GF-D8 (cell line): ENCODE measurements around the gene RBM33.
A peak's percentile ranks its signal among the peaks of the same experiment; 100 is the strongest.
"Not testable (repeated sequence)": the region's sequence is repeated elsewhere in the genome, so short reads cannot be mapped to it uniquely, and the experiment has no call there.

ENCODE experiments used
- DNase-seq: peaks from one replicate; lab custom pipeline; 2025; lab: John Stamatoyannopoulos, UW

RBM33 gene, protein sequence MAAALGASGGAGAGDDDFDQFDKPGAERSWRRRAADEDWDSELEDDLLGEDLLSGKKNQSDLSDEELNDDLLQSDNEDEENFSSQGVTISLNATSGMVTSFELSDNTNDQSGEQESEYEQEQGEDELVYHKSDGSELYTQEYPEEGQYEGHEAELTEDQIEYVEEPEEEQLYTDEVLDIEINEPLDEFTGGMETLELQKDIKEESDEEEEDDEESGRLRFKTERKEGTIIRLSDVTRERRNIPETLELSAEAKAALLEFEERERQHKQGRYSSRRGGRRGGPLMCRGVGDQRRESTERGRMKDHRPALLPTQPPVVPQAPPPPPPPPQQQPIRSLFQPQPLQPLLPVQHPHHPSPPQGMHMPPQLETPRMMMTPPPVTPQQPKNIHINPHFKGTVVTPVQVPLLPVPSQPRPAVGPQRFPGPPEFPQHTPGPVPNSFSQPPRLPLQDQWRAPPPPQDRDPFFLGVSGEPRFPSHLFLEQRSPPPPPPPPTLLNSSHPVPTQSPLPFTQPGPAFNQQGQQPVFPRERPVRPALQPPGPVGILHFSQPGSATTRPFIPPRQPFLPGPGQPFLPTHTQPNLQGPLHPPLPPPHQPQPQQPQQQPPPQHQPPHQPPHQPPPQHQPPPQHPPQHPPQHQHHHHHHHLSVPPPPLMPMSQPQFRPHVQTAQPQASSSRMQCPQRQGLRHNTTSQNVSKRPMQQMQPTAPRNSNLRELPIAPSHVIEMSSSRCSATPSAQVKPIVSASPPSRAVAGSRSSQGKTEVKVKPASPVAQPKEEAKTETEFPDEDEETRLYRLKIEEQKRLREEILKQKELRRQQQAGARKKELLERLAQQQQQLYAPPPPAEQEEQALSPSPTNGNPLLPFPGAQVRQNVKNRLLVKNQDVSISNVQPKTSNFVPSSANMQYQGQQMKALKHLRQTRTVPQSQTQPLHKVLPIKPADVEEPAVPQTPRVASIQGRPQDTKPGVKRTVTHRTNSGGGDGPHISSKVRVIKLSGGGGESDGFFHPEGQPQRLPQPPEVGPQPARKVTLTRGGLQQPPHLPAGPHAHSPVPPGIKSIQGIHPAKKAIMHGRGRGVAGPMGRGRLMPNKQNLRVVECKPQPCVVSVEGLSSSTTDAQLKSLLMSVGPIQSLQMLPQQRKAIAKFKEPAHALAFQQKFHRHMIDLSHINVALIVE

DNA sequence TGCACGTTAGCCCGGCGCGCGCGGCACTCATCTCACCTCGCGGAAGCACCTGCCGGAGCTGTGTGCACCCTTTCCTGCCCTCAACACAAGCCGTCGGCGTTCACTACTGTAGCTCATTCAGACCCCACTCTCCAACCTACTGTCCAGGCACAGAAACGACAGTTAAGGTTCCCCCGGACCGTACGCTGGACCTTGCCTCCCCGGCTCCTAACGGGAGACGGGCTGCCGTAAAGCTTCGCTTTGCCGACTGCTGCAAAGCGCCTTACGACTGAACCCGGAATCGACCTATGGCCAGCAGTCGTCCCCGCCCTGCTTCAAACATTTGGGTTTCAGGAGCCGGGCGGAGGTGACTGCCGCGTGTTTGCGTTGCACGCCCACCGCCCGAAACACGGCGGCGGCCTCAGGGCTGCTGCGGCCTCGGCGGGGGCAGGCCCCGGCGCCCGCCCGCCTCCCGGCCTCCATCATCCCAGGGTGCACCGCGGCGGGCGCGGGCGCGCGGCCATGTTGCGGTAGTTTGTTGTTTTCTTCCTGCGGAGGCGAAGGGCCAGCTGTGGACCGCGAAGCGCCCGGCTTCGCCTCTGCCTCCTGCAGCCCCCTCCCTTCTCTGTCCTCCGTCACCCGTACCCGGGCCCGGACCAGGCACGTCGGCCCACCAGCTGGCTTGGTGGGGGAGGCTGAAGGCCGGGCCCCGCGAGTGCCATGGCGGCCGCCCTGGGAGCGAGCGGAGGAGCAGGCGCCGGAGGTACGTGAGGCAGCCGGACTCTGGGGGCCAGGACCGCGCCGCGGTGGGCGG is at the start of gene RBM33:
Gene RBM33 (plus strand): TSS at position 484 of the 793 bp plus-strand sequence. CDS start 216 bp downstream, at position 700.
- peak; percentile 62 for DNase-seq

DNA sequence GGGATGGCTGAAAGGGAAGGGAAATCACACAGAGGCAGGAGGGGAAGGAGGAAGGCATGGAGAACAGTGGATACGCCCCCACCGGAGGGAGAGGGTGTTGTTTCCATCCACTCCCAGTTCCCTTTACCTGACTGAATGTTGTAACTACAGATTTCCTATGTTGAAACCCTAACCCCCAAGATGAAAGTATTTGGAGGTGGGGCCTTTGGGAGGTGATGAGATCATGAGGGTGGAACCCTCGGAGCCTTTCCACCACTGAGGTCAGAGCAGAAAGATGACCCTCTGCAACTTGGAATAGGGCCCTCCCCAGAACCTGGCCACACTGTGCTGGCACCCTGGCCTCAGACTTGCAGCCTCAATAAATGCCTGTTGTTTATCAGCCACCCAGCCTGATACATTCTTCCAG is 49.5 kb upstream of the RBM33 start:
- DNase-seq: peak; percentile 58

DNA sequence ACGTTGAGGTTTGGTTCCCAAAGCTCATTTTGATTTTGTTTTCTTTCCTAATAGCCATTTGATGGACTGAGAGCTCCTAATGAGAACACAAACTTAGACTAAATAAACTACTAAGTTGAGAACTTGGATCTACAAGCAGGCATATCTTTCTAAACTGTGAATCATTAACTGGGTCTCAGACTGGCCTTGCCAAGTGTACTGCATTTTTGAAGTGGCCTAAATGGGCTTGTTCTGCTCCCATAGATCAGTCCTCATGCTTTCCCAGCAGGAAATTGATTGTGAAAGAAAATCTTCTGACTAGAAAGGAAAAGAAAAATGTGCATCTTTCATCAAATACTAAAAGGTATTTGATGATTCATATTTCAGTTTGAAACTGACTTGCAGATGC is 46.7 kb upstream of the RBM33 start:
- no peak for DNase-seq

DNA sequence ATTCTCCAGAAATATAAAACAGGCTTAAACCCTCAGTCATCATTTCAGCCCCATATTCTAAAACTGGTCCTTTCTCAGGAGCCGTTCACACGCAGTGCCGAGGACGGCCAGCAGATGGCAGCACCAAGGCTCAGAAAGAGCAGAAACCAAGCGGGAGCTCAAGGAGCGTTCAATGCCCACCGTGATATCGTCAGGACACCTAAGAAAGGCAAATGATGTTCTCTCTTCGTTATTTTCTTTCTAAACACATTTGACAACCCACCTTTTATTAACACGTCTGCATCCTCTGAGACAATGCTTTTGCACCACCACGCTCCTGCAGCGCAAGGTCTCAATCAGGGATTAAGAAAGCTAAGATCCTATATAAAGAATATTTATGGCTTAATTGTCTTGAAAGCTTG is 45.7 kb upstream of the RBM33 start:
- DNase-seq: peak; percentile 43

DNA sequence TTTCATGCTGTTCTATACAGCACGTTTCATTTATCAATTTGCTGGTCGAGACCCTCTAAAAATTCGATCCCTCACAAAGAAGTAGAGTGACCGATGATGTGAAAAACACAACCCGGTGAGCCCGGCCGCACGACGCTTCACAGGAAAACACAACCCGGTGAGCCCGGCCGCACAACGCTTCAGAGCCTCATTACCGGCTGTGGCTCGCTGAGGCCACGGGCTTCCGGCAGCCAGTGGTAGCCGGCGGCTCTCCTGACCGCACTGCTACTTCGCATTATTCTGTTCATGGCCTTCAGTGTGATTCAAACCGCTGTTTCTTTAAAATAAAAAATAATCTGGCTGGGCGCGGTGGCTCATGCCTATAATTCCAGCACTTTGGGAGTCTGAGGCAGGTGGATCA is 42.3 kb upstream of the RBM33 start:
- no peak for DNase-seq

DNA sequence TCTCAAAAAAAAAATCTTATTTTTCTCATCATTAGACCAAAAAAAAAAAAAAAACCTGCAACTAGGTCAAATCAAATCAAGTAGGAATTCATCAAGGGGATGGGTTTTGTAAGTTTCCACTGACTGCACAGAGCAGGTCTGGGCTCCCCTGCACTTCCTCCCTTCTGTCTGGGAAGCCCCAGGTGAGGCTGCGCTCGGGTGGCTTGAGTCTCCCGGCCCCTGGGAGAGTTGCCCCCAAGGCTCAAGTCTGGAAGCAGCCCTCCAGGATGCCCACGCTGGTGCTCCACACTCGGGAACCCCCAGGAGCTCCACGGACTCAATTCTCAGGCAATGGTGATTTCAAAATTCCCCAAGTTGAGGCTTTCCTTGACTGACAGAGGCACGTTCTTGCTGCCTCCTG is 41.7 kb upstream of the RBM33 start:
- DNase-seq: no peak

DNA sequence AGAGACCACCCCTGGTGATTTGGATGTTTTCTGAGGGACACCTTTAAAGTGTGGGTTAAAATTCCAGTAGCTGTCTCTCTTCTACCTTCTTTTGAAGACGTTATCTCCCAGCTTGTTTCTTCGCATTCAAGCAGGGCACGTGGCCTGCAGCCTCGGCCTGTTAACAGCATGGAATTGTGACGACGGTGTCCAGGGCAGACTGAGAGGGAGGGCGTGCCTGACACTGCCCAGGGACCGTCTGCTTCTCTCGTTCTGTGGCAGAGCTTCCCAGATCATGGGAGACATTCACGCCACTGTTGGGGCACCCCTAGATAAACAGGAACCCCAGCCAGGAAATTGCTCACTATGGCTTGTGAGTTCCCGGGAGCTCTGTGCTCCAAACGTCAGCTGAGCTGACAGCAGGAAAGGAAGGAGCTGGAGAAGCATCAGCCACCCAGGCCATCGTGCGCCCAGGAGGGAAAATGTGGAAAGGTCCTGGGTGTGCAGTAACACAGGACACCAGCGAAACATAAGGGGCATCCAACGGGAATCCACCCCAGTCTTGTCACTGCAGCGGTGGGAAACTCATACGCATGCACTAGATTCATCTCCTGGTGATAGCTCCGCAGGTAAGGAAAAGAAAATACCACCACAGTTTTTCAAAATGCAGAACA is 41.1 kb upstream of the RBM33 start:
- no peak for DNase-seq

DNA sequence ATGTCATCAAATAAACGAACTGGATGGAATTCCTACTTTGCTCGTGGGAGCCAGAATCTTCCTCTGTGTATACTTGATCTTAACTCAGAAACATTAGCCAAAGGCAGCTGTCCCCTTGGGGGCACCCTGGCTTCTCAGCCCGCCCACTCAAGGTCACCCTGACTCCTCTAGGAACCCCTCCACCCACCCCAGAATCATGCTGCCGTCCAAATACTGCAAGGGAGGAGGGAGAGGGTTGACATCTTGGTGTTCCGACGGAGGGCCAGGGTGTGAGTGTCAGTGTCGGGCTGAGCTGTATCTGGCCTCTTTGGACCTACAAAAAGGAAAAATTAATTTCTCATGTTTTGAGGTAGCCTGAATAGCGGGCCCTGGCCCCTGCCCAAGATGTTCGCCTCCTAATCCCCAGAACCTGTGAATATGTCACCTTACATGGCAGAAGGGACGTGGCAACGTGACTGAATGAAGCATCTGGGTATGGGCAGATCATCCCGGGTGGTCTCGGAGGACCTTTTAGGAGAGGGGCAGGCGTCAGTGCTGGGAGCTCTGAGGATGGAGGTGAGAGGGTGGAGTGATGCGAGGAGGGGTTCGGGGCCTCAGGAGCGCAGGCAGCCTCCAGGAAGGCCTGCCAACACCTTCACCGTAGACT is 40.5 kb upstream of the RBM33 start:
- DNase-seq: no peak

DNA sequence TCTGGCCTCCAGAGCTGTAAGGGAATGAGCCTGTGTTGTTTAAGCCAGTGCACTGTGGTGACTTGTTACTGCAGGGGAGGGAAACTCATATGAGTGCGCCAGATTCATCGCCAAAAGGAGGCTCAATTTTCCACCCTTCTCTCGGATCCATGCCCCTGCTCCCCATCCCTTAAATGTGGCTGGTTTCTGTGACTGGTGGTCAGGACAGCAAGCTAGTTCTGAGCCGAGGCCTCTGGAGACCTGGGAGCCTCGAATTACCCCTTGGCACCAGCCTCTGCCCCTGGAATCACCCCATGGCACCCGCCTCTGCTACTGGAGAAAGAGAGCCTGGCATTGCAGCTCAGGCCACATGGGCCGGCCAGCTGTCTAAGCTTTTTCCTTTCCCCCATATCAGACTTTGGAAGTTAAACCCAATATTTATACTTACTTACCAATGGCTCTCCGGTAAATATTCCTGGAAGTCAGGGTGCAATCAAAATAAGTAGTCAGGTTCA is 39.9 kb upstream of the RBM33 start:
- DNase-seq: no peak

DNA sequence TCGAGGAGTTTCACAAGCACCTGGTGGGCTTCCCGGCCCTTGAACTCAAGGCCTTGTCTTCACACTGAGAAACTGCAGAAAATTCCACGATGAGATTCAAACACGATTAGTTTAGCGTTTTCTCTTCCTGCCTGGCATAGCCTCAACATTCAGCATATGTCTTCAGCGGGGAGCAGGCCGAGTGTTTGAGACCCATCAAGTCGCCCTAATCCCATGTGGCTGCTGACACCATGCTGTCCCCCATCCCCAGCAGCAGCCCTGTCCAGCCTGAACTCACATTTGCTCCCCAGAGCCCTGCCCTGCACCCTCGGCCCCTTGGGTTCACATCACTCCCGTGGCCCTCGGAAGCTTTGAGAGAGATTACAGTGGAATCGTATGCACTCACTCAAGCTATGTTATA is 35.3 kb upstream of the RBM33 start:
- no peak for DNase-seq

DNA sequence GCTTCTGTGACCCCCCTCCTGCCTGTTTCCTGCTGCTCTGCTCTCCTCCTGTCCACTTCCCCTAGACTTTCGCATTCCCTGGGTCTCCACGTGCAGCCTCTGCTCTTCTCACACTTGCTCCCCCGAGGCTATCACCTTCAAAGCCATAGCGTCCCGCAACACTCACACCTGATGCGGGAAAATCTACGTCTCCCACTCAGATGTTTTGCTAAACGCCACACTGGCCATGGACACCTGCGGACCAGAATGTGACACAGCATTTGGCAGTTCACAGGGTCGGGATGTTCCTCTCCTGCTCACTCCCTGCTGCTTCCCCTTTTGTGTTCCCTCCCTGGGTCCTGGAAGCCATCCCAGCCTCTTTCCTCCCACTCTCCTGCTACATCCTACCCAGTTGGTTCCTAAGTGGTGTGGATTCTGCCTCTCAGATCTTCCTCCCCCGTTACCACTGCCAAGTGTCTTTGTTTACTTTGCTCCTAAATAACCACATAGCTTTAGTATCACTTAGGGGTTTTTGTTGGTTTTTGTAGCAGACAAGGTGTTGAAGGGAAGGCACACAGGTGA is 33.7 kb upstream of the RBM33 start:
- DNase-seq: no peak

DNA sequence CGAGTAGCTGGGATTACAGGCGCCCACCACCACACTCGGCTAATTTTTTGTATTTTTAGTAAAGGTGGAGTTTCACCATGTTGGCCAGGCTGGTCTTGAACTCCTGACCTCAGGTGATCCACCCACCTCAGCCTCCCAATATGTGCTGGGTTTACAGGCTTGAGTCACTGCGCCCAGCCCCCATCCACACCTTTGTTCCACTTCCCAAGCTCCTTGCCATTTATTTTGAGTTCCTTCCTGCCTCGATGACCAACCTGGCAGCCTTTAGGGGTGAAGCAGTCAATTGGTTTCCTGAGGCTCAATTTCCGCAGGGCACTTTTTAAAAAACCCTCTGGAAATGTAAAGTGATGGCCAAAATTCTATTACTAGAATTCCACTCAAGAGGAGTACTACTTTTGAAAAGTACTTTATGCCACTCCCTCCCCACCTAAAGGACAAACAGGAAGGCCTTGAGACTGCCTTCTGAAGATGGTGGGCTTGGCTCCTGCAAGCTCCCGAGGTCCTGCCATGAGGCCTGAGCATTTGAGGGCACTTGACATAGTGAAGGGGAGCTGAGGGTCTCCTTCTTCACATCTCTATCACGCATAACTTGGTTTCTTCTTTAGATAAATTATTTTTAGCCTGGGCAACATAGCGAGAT is 32.5 kb upstream of the RBM33 start:
- DNase-seq: no peak

DNA sequence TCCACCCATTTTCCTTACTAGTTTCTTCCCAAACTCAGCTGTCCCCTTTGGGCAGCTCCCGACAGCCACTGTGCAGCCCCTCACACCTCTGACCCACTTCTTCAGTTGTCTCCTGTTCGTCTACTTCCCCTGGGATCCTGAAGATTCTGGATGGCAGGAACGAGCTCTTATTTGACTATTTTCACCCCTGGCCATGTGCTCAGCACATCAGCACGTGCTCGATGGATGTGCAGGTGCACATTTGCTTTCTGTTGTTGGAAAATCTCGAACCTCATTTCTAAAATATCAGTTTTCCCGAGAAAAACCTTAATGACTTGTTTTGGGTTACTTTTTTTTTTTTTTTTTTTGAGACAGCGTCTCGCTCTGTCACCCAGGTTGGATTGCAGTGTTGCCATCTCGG is 31.8 kb upstream of the RBM33 start:
- DNase-seq: no peak

DNA sequence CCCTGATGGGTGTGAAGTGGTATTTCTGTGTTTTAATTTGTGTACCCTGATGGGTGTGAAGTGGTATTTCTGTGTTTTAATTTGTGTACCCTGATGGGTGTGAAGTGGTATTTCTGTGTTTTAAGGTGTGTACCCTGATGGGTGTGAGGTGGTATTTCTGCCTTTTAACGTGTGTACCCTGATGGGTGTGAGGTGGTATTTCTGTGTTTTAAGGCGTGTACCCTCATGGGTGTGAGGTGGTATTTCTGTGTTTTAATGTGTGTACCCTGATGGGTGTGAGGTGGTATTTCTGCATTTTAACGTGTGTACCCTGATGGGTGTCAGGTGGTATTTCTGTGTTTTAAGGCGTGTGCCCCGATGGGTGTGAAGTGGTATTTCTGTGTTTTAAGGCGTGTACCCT is 29.4 kb upstream of the RBM33 start:
- not testable (repeated sequence) for DNase-seq

DNA sequence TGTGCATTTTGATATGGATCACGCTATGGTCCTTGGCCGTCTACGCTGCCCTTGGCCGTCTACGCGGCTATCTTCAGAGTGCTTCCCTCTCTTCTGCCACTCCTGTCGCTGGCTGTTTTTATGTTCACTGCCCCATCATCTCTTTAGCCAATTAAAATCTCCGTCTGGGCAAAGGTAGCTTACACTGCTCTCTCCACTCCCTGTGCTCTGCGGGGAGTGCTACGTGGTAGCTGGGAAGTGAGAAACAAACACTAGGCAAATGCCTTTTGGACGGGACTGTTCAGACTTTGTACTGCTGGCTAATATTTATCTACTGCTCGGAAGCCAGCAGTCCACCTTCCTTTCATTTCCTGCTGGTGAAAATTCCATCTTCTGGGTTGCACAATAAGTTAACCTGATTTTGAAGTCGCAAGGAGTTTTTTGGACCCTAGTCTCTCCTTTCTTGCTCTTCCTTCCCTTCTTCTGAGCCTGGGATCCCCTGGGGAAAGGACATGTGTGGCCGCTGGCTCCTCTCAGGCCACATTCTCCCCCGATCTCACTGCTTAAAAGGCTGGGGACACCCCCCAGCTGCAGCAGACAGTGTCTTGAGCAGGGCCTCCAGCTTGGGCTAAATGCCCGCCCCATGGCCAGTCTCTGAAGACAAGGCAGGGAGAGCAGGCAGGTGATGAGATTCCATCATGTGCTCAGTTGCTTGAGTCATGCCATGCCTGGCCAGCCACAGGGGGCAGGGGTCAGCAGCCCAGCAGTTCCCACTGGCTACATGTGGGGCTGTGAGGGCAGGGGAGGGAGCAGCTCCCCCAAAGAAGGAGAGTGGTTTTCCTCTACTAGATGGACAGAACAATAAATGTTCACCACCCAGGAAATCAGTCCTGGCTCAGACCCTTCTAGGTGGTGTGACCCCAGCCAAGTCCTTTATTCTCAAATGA is 25.5 kb upstream of the RBM33 start:
- no peak for DNase-seq

DNA sequence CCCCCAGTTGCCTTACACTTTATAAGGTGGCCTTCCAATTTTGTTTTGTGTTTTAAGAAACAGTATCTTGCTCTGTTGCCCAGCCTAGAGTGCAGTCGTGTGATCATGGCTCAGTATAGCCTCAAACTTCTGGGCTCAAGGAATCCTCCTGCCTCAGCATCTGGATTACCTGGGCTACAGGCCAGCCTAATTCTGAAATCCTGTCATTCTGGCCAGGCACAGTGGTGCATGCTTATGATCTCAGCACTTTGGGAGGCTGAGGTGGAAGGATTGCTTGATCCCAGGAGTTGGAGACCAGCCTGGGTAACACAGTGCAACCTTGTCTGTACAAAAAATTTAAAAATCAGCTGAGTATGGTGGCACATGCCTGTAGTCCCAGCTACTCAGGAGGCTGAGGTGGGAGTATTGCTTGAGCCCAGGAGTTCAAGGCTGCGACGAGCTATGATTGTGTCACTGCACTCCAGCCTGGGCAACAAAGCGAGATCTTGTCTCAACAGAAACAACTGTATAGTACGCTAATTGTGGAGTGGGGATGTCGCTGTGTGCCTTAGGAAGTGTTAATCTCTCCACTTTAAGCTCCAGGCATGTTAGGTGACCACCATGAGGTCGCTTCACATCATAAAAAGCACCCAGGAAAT is 24.7 kb upstream of the RBM33 start:
- DNase-seq: no peak

DNA sequence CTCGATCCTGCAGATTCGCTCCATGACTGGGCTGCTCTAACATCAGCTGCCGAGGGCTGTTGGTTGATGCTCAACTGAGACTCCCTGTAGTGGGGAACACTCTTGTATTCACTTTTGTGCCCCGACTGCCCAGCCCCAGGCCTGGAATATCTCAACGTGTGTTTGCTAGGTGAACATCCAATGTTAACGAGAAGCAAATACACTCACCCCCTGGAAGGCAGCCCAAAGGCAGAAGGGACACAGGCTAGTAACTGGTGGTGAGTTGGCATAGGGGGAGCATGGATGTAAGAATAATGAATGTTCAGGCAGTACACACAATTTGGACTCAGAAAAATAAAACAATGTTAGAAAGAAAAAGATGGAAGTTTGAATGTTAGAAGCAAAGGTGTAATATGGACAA is 24.0 kb upstream of the RBM33 start:
- DNase-seq: no peak

DNA sequence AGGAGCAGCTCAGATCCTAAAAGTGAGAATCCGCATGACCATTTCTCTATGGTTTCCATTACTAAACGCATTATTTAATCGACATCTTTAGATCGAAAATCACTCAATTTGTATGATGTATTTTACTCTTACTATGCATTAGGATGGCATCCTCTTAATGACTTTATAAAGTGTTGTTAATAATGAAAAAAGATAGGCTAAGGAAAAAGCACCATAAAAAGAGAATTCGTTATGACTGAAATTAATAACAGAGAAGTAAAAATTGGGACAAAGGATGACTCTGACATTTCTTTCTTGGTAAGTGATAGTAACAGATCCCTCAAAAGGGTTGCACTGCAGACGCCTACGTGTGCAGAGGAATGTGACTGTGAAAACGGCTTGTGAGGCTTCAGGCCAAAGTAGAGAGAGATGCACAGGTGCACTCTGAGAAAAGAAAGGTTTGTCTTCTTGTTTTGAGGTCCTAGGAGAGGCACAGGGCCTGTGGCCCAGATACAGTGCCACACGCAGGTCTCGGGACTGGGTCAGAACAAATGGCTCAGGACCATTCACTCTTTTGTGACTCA is 23.0 kb upstream of the RBM33 start:
- DNase-seq: no peak
